ENCODE data around the gene FATE1. TPM values are rescaled to one million over a fixed set of nuclear protein-coding genes. Genes with fewer than 3 reads are reported as not detected.

FATE1 gene
- total and polyA plus RNA-seq, 2 of the 8 experiments (the other 6 are each of a cell fraction or from before 2014, with no cell fraction given), result 0.12 TPM; not detected in 1

DNA sequence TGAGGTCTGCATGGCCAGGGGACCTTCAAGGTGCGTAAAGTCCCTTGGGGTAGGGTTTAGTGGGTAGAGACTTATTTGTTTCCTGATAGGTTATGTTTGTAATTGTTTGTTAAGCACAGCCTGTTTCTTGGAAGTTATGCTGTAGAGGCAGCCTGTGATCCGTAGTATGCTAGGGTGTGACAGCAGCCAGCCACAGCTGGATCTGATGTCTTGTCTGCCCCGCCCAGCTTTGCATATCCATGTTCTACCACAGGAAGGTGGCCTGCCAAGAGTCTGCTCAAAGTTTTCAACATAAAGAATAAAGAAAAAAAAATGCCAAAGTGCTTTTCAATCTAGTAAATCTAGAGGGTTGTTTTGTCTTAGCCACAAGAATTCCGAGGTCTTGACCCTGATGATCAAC lies 39.6 kb upstream of the FATE1 start:
- no peaks in the 10 kb centered on the region for H4K20me1 ChIP-seq (replicated peaks in 1 of 2; ENCODE audit: control insufficient read depth in 1 of 2, insufficient read depth in 2 of 2, low read length in 2 of 2)
- H4K5ac ChIP-seq (ENCODE audit: insufficient read length, low read depth, low read length), result no peak overlapping the region
- H3K18ac ChIP-seq (ENCODE audit: extremely low read depth, low read length), result no peak overlapping the region
- 81% methylated on average over 3 of the region's 4 CpGs; no CpG with 5 or more reads in 1 of the 2 experiments for WGBS, 2 experiments (ENCODE audit: extremely low coverage in 1 of 2, insufficient coverage in 1 of 2, insufficient read length in 1 of 2, insufficient replicate concordance in 2 of 2, low coverage in 1 of 2, low lambda C conversion rate in 2 of 2, missing lambda C conversion rate in 1 of 2)
- H2AK5ac ChIP-seq (ENCODE audit: low read depth, low read length), result no peak overlapping the region
- H2BK15ac ChIP-seq (ENCODE audit: low read length), result no peak overlapping the region
- no peaks in the 10 kb centered on the region for H3K36me3 ChIP-seq (ENCODE audit: control insufficient read depth in 2 of 4, insufficient read depth in 4 of 4, low read length in 3 of 4)
- no peak overlapping the region for H3K9ac ChIP-seq (replicated peaks in 1 of 4; ENCODE audit: extremely low read depth in 1 of 4, low read depth in 3 of 4, low read length in 3 of 4)
- no peak for DNase-seq (ENCODE audit: low read depth in 1 of 2, low spot score in 2 of 2)
- no peak for FAIRE-seq
- ChIA-PET POLR2A (ENCODE audit: partially characterized antibody) (no interaction called here), CTCF (ENCODE audit: partially characterized antibody) (interaction anchor here (5.4 kb wide), 1 partner anchor 170 kb away, joined by 29 read pairs; no protein-coding TSS in a partner anchor)
- no peaks in the 10 kb centered on the region for H3K27me3 ChIP-seq (replicated peaks in 1 of 4; ENCODE audit: control insufficient read depth in 3 of 4, extremely low read depth in 1 of 4, insufficient read depth in 3 of 4, low read length in 3 of 4)
- H3K27ac ChIP-seq (ENCODE audit: low read depth, low read length), result no peak overlapping the region
- H3K56ac ChIP-seq (replicated peaks; ENCODE audit: insufficient read length, low read depth, low read length), result no peak overlapping the region
- no peak overlapping the region for H3K4ac ChIP-seq (replicated peaks; ENCODE audit: insufficient read length, low read depth, low read length)
- no peak overlapping the region for H2BK120ac ChIP-seq (replicated peaks; ENCODE audit: low read depth, low read length)
- H3K79me2 ChIP-seq (ENCODE audit: control insufficient read depth in 1 of 2, insufficient read depth in 2 of 2, low read length in 2 of 2), result no peaks in the 10 kb centered on the region
- H4K8ac ChIP-seq (ENCODE audit: extremely low read depth, insufficient read depth, low read length), result no peak overlapping the region
- no peaks in the 10 kb centered on the region for H3K23me2 ChIP-seq (ENCODE audit: low read depth, low read length)
- no peak overlapping the region for H3K14ac ChIP-seq (ENCODE audit: insufficient read length)
- no peak overlapping the region for H2AFZ ChIP-seq (ENCODE audit: low read length)
- H2BK20ac ChIP-seq (ENCODE audit: low read length), result no peak overlapping the region
- H3K4me1 ChIP-seq (replicated peaks in 1 of 4; ENCODE audit: control insufficient read depth in 3 of 4, insufficient read depth in 4 of 4, low read length in 3 of 4), result no peaks in the 10 kb centered on the region
- H3K4me2 ChIP-seq (ENCODE audit: insufficient read depth in 1 of 2, low read depth in 2 of 2, low read length in 2 of 2), result no peak overlapping the region
- no peak overlapping the region for H2BK12ac ChIP-seq (ENCODE audit: low read depth, low read length)
- no peak overlapping the region for H2BK5ac ChIP-seq (ENCODE audit: low read depth, low read length)
- no peak overlapping the region for H3K4me3 ChIP-seq (ENCODE audit: extremely low read depth in 1 of 4, insufficient read depth in 2 of 4, low read depth in 3 of 4, low read length in 4 of 4)
- H3K79me1 ChIP-seq (ENCODE audit: low read depth, low read length), result no peaks in the 10 kb centered on the region
- no peaks in the 10 kb centered on the region for H3K9me3 ChIP-seq (ENCODE audit: insufficient read depth in 2 of 2, low read depth in 1 of 2, low read length in 1 of 2)
- H3K23ac ChIP-seq (ENCODE audit: insufficient read length), result no peak overlapping the region
- no peak overlapping the region for H4K91ac ChIP-seq (replicated peaks; ENCODE audit: insufficient read length, low read length)
- TF ChIP-seq CBX5 (IDR thresholded peaks at IDR 0.05; ENCODE audit: low read depth, low read length), result no peak
- TF ChIP-seq RXRA (IDR thresholded peaks at IDR 0.05; ENCODE audit: insufficient read depth, low read depth, low read length), result no peak
- no peak for TF ChIP-seq CHD1 (IDR thresholded peaks at IDR 0.05; ENCODE audit: low read depth, low read length)
- TF ChIP-seq, protein P1, sequence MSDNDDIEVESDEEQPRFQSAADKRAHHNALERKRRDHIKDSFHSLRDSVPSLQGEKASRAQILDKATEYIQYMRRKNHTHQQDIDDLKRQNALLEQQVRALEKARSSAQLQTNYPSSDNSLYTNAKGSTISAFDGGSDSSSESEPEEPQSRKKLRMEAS (IDR thresholded peaks at IDR 0.05), result no peak
- no peak for TF ChIP-seq KDM4A (IDR thresholded peaks at IDR 0.05; ENCODE audit: low read depth, low read length, severe bottlenecking)
- TF ChIP-seq TBP (IDR thresholded peaks at IDR 0.05; ENCODE audit: low read depth, low read length), result no peak
- no peak for TF ChIP-seq ZNF274 (IDR thresholded peaks at IDR 0.05; ENCODE audit: borderline replicate concordance, extremely low read depth, low read length)
- TF ChIP-seq NRF1 (IDR thresholded peaks at IDR 0.05; ENCODE audit: low read depth, low read length), result no peak
- no peak for TF ChIP-seq BACH1 (IDR thresholded peaks at IDR 0.05; ENCODE audit: low read length)
- no peak for TF ChIP-seq CREB1 (IDR thresholded peaks at IDR 0.05)
- TF ChIP-seq TCF12 (IDR thresholded peaks at IDR 0.05; ENCODE audit: low read depth, low read length), result no peak
- TF ChIP-seq POLR2AphosphoS5 (IDR thresholded peaks at IDR 0.05; ENCODE audit: low read depth, low read length), result no peak
- no peak for TF ChIP-seq SP4 (IDR thresholded peaks at IDR 0.05; ENCODE audit: low read length)
- no peak for TF ChIP-seq BCL11A (IDR thresholded peaks at IDR 0.05; ENCODE audit: low read depth in 2 of 2, low read length in 2 of 2)
- TF ChIP-seq TAF7 (optimal IDR thresholded peaks at IDR 0.05; ENCODE audit: borderline replicate concordance, low read depth, low read length), result no peak
- no peak for TF ChIP-seq CTBP2 (IDR thresholded peaks at IDR 0.05; ENCODE audit: borderline replicate concordance, insufficient read depth, insufficient read length, low read length)

All from H1 (cell line).